ENCODE data around the gene OSTC. TPM values are rescaled to one million over a fixed set of nuclear protein-coding genes. Genes with fewer than 3 reads are reported as not detected.

Gene OSTC
- polyA plus RNA-seq, 1 of the 3 experiments (the other 2 are of a cell fraction), result 107 TPM

GRCh38 chr4:108662629-108663028, 12.2 kb downstream of the OSTC start:
- H3K27ac ChIP-seq (ENCODE audit: low read depth in 2 of 2, low read length in 1 of 2), result no peak overlapping the region
- DNase-seq, result no peak
- H3K9ac ChIP-seq, result no peak overlapping the region
- H4K20me1 ChIP-seq (ENCODE audit: insufficient read depth), result peaks cover 16% of the 10 kb centered on the region
- H3K4me2 ChIP-seq, result no peak overlapping the region
- no peaks in the 10 kb centered on the region for H3K27me3 ChIP-seq (ENCODE audit: insufficient read depth)
- H3K4me3 ChIP-seq (ENCODE audit: low read depth in 2 of 2, low read length in 1 of 2), result no peak overlapping the region
- TF ChIP-seq TEAD4 (IDR thresholded peaks at IDR 0.05; ENCODE audit: borderline replicate concordance, insufficient read depth) (no peak), FOSL2 (IDR thresholded peaks at IDR 0.05; ENCODE audit: borderline replicate concordance, low read depth) (no peak), IRF3 (IDR thresholded peaks at IDR 0.05; ENCODE audit: low read depth, low read length) (no peak), NFIC (IDR thresholded peaks at IDR 0.05; ENCODE audit: borderline replicate concordance) (no peak), SIN3A (IDR thresholded peaks at IDR 0.05; ENCODE audit: borderline replicate concordance, low read depth, low read length) (no peak), YY1 (IDR thresholded peaks at IDR 0.05; ENCODE audit: low read depth) (no peak), CTCF (IDR thresholded peaks at IDR 0.05) (no peak), MEF2A (IDR thresholded peaks at IDR 0.05; ENCODE audit: borderline replicate concordance, low read depth) (no peak), ZBTB33 (IDR thresholded peaks at IDR 0.05; ENCODE audit: borderline replicate concordance, low read depth) (no peak), ELF1 (IDR thresholded peaks at IDR 0.05) (no peak)
- H3F3A ChIP-seq (replicated peaks; ENCODE audit: insufficient read depth), result peaks cover 18% of the 10 kb centered on the region
- H3K4me1 ChIP-seq (ENCODE audit: control insufficient read depth in 1 of 2, insufficient read depth in 2 of 2, low read depth in 1 of 2, low read length in 1 of 2), result no peaks in the 10 kb centered on the region
- POLR2A ChIA-PET, result no interaction called here
- peaks cover 74% of the 10 kb centered on the region for H3K79me2 ChIP-seq (ENCODE audit: insufficient read depth)
- H2AFZ ChIP-seq (ENCODE audit: low read depth), result no peak overlapping the region
- peaks cover 42 to 88% of the 10 kb centered on the region in 2 experiments for H3K36me3 ChIP-seq (replicated peaks in 1 of 2; ENCODE audit: control insufficient read depth in 1 of 2, insufficient read depth in 2 of 2, low read length in 1 of 2)
- WGBS (ENCODE audit: low lambda C conversion rate), result 98% methylated on average over 3 of the region's 3 CpGs
- no peaks in the 10 kb centered on the region for H3K9me2 ChIP-seq
- CTCF ChIA-PET, result no interaction called here
- H3K9me3 ChIP-seq, result no peaks in the 10 kb centered on the region

GRCh38 chr4:108674356-108674977, 24.1 kb downstream of the OSTC start:
- Histone ChIP-seq H3K27me3 (ENCODE audit: insufficient read depth) (no peaks in the 10 kb centered on the region), H3F3A (replicated peaks; ENCODE audit: insufficient read depth) (no peaks in the 10 kb centered on the region), H3K4me2 (no peak overlapping the region), H3K79me2 (ENCODE audit: insufficient read depth) (no peaks in the 10 kb centered on the region), H3K9ac (no peak overlapping the region), H3K4me3 (ENCODE audit: low read depth in 2 of 2, low read length in 1 of 2) (no peak overlapping the region), H3K27ac (ENCODE audit: low read depth in 2 of 2, low read length in 1 of 2) (no peak overlapping the region), H2AFZ (ENCODE audit: low read depth) (no peak overlapping the region), H3K9me3 (no peaks in the 10 kb centered on the region), H3K9me2 (0 out of 2 replicates have a peak, but pooled peaks cover 3% of the 10 kb centered on the region), H3K36me3 (replicated peaks in 1 of 2; ENCODE audit: control insufficient read depth in 1 of 2, insufficient read depth in 2 of 2, low read length in 1 of 2) (peaks cover 11 to 19% of the 10 kb centered on the region in 2 experiments), H4K20me1 (ENCODE audit: insufficient read depth) (no peaks in the 10 kb centered on the region), H3K4me1 (ENCODE audit: control insufficient read depth in 1 of 2, insufficient read depth in 2 of 2, low read depth in 1 of 2, low read length in 1 of 2) (no peaks in the 10 kb centered on the region)
- no peak for DNase-seq
- 68% methylated on average over 4 of the region's 4 CpGs for WGBS (ENCODE audit: low lambda C conversion rate)
- ChIA-PET CTCF (interaction anchor here (1.4 to 1.7 kb wide), 2 partner anchors 9 to 10 kb away, joined by 4 to 5 read pairs; no protein-coding TSS in a partner anchor), POLR2A (no interaction called here)
- TF ChIP-seq MAX (IDR thresholded peaks at IDR 0.05; ENCODE audit: low read depth), result no peak
- no peak for TF ChIP-seq TCF12 (IDR thresholded peaks at IDR 0.05)
- TF ChIP-seq EZH2phosphoT487 (IDR thresholded peaks at IDR 0.05; ENCODE audit: borderline replicate concordance, low read depth), result no peak
- TF ChIP-seq TEAD4 (IDR thresholded peaks at IDR 0.05; ENCODE audit: borderline replicate concordance, insufficient read depth), result no peak
- no peak for TF ChIP-seq YY1 (IDR thresholded peaks at IDR 0.05; ENCODE audit: low read depth)
- TF ChIP-seq ZBTB33 (IDR thresholded peaks at IDR 0.05; ENCODE audit: borderline replicate concordance, low read depth), result no peak
- TF ChIP-seq MXI1 (IDR thresholded peaks at IDR 0.05; ENCODE audit: low read depth, low read length), result no peak
- TF ChIP-seq EP300 (IDR thresholded peaks at IDR 0.05; ENCODE audit: borderline replicate concordance in 1 of 2, low read depth in 1 of 2, low read length in 1 of 2), result no peak
- TF ChIP-seq NRF1 (IDR thresholded peaks at IDR 0.05; ENCODE audit: low read depth, low read length), result no peak
- no peak for TF ChIP-seq USF1 (IDR thresholded peaks at IDR 0.05; ENCODE audit: borderline replicate concordance, low read depth)
- no peak for TF ChIP-seq GATA2 (CRISPR knock-in tag; IDR thresholded peaks at IDR 0.05)

All from SK-N-SH (cell line).